Measurements from ENCODE around the gene NELL1.

DNA sequence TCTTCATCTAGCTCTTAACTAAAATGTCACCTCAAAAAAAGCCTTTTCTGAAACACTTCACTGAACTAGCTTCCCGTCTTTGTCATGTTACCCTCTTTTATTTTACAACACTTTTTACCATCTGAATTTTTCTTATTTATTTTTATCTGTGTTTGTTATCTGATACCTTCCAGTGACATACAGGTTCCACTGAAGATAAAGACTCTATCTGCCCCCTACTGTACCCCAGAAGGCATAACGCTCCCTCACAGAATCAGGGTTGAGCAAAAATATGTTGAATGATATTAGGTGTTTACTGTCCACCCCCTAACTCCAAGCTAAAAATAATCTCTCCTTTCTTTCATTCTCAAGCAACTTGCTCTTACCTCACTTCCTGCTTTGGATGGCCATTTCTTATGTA is 654.2 kb downstream of the NELL1 start:
- TF ChIP-seq, protein P1, sequence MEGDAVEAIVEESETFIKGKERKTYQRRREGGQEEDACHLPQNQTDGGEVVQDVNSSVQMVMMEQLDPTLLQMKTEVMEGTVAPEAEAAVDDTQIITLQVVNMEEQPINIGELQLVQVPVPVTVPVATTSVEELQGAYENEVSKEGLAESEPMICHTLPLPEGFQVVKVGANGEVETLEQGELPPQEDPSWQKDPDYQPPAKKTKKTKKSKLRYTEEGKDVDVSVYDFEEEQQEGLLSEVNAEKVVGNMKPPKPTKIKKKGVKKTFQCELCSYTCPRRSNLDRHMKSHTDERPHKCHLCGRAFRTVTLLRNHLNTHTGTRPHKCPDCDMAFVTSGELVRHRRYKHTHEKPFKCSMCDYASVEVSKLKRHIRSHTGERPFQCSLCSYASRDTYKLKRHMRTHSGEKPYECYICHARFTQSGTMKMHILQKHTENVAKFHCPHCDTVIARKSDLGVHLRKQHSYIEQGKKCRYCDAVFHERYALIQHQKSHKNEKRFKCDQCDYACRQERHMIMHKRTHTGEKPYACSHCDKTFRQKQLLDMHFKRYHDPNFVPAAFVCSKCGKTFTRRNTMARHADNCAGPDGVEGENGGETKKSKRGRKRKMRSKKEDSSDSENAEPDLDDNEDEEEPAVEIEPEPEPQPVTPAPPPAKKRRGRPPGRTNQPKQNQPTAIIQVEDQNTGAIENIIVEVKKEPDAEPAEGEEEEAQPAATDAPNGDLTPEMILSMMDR (IDR thresholded peaks at IDR 0.05; ENCODE audit: borderline replicate concordance, extremely low read depth, low read length, poor library complexity, severe bottlenecking), result peak; percentile 28
- TF ChIP-seq EZH2 (IDR thresholded peaks at IDR 0.05; ENCODE audit: borderline replicate concordance, low read depth, low read length, severe bottlenecking), result no peak
